Measurements from ENCODE around the gene SPON1.
"Not testable (repeated sequence)": the region's sequence is repeated elsewhere in the genome, so short reads cannot be mapped to it uniquely, and the experiment has no call there.

The SPON1 gene

DNA sequence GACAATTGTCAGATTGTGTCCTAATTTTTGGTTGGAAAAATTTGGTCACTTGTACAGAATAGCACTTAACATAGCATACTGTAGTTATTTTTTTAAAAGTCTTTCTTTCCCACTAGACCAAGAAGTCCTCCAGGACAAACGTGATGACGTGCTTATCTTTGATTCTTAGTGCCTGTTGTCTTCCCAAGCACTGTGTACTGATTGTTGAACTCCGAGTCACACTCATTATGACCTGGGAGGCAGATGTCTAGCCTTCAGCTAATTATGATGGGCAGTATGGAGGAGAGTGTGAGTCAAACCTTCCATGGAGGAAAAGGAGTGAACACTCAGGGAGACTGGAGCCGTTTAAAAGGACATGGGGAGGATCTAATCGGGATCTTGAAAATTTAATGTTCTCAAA, 119.8 kb downstream of the SPON1 start:
- DNase-seq (ENCODE audit: low read depth, low spot score), result no peak

DNA sequence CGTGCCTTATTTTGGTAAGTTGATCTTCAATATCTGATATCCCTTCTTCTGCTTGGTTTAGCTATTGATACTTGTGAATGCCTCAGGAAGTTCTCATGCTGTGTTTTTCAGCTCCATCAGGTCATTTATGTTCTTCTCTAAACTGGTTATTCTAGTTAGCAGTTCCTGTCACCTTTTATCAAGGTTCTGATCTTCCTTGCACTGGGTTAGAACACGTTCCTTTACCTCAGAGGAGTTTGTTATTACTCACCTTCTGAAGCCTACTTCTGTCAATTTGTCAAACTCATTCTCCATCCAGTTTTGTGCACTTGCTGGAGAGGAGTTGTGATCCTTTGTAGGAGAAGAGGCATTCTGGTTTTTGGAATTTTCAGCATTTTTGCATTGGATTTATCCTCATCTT, 126.3 kb downstream of the SPON1 start:
- not testable (repeated sequence) for DNase-seq (ENCODE audit: low read depth, low spot score)

DNA sequence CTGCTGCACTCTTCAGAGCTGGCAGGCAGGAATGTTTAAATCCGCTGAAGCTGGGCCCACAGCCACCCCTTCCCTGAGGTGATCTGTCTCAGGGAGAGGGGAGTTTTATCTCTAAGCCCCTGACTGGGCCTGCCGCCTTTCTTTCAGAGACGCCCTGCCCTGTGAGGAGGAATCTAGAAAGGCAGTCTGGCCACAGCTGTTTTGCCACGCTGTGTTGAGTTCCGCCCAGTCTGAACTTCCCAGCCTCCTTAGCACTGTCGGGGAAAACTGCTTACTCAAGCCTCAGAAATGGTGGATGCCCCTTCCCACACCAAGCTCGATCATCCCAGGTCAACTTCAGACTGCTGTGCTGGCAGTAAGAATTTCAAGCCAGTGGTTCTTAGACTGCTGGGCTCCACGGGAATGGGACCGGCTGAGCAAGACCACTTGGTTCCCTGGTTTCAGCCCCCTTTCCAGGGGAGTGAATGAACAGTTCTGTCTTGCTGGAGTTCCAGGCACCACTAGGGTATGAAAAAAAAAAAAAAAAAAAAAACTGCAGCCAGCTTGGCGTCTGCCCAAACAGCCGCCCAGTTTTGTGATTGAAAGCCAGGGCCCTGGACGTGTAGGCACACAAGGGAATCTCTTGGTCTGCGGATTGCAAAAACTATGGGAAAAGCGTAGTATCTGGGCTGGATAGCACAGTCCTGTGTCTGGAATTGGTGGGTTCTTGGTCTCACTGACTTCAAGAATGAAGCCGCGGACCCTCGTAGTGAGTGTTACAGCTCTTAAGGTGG, 127.4 kb downstream of the SPON1 start:
- no peak for DNase-seq (ENCODE audit: low read depth, low spot score)

DNA sequence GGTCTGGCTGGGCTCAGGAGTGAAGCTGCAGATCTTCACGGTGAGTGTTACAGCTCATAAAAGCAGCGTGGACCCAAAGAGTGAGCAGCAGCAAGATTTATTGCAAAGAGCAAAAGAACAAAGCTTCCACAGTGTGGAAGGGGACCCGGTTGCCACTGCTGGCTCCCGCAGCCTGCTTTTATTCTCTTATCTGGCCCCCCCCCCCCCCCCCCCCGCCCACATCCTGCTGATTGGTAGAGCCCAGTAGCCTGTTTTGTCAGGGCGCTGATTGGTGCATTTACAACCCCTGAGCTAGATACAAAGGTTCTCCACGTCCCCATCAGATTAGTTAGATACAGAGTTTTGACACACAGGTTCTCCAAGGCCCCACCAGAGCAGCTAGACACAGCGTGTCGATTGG, 128.1 kb downstream of the SPON1 start:
- DNase-seq (ENCODE audit: low read depth, low spot score), result not testable (repeated sequence)

DNA sequence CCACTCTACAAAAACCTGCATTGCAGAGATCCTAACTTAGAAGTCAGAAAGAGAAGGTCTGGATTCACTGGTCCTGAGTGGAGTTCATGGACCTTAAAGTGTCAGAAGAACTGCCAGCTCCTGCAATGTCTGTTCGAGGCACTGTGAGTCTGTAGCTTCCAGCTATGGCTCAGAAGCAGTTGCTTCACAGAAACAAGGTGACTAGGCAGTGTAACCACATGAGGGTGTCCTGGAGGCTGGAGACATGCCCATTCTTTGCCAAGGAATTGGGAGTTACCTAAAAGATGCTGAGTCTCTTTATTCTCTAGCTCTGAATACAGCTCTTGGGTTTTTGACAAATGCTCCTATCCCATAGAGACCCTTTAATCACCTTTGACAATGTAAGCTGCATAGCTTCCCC, 130.5 kb downstream of the SPON1 start:
- no peak for DNase-seq (ENCODE audit: low read depth, low spot score)

DNA sequence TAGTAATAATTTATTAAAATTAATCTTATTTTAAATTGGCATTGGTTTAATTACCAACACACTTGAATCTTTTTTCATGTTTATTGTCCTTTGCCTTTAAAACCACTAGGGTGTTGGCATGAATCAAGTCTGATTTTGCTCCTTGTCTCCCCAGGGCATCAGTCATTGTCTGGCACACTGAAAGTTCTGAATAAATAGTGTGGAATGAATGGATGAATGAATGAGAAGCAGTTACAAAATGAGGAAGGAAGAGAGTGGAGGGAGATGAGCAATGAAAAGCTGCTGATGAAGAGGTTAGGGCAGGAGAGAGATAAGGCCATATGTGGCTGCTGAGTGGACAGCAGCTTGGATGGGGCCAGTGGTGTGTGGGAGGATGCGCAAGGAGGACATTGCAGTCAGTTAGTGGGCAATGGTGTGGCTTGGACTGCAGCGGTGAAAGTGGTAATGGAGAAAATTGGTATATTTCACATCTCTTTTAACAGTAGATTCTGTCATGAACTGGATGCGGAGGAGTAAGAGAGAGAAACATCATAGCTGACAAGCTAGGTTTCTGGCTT, 132.0 kb downstream of the SPON1 start:
- no peak for DNase-seq (ENCODE audit: low read depth, low spot score)

DNA sequence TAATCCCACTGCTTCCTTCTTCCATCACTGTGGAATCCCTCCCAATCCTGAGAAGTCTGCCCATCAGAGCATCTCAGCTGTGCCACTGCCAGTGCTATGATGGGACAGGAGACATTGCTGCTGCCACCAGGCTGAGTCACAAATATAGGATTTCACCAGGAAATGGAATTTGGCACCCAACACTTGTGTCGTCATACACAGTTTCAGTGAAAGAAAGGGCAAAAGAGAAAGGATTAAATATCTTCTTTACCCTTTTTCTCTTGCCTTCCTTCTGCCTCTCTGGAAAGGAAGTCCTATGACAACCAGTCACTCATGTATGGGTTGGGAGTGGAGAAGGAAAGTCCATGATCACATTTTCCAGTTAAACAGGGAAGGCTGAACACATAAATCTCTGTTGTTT, 133.4 kb downstream of the SPON1 start:
- DNase-seq (ENCODE audit: low read depth, low spot score), result no peak

DNA sequence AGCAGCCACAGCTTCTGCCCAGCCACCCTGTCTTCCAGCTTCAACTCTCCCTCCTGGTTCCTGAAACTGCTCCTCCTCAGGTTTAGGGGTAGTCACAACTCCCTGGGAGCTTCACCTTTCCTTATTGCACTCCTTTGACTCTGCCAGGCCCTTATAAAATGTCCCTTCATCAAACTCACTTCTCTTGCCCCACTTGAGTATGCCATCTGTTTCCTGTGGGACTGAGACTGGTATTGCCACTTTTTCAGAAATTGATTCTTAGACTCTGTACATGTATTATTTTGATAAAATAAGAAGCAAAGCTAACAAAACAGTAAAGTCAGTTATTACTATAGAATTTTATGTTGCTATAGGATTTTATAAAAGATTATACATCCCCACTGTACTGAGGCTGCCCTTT, 134.1 kb downstream of the SPON1 start:
- no peak for DNase-seq (ENCODE audit: low read depth, low spot score)

DNA sequence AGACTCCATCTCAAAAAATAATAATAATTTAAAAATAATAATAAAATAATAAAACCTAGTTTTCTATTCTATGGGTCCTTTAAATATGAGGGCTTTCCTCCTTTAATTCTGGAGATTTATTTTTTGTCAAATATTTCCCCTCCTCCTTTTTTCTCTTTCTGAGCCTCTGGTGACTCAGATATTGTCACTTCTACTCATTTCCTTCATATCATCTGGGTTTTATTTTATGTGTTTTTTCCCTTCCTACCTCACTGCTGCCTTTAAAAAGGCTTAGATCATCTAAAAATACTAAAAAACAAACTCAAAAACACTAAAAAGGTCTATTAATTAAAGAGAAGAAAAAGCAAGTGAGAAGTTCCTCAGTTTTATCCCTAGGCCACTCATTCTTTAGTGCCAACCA, 138.9 kb downstream of the SPON1 start:
- no peak for DNase-seq (ENCODE audit: low read depth, low spot score)

DNA sequence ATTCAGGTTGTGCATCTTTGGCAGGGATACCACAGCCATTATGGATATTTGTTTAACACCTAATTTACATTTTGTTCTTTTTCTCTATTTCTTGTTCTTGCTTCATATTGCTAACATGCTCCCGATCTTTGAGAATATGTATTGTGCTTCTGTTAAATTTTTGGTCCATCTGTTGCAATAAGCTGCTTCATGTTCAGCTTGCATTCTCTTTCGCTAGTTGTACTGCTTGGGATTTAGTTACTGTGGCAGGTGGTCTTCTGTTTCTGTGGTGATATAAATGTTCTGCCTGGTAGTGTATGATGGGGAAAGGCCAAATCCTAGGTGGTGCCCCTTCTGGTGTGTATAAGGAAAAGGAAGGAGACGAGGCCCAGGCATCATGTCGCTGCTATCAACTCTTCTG, 140.2 kb downstream of the SPON1 start:
- no peak for DNase-seq (ENCODE audit: low read depth, low spot score)

DNA sequence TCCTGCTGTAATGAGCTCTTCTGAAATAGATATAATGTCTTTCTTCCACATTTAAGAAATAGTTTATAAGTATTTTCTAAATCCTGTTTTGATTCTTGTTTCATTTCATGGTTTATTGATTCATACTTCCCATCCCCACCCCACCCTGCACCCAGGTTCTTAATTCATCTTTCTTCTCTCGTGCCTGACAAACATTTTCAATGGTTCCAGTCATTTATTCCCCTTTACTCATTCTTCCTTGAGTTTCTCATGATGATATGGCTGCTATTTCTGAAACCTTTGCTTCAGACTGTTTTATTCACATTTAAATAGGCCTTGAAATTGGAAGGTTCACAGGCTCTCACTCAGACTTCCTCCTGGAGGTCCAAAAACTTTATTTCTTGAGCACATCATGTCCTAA, 142.9 kb downstream of the SPON1 start:
- no peak for DNase-seq (ENCODE audit: low read depth, low spot score)

DNA sequence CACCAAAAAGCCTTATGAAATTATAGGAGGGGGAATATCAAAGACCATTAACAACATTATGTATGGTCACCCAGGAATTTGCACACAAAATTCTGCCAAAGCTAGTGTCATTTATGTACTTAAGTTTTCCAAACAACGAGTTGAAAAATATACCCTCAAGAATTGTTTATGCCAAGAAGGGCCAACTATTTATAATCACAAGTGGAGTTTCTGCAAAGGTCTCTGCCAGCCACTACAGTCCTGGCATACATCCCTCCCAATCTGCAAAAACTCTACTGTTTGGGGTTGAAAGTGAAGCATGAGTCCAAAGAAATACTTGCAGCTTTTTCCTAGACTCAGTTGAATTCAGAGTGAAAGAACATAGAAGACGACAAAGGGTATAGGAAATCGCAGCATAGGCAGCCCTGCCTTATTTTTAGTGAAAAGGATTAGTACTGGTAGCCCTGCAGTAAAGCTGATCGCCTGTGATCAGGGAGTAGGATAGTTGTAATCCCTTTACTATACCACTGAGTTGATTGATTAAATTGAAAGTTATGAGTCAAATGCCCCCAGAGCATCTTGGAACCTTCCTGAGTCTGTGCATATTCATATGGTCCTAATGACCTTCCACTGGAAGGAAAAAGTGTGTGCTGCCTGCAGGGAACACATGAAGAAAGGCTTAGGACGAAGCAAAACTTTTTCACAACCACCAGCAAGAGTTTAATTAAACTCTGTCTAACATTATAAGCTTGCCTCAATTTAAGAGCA, 144.0 kb downstream of the SPON1 start:
- DNase-seq (ENCODE audit: low read depth, low spot score), result no peak

DNA sequence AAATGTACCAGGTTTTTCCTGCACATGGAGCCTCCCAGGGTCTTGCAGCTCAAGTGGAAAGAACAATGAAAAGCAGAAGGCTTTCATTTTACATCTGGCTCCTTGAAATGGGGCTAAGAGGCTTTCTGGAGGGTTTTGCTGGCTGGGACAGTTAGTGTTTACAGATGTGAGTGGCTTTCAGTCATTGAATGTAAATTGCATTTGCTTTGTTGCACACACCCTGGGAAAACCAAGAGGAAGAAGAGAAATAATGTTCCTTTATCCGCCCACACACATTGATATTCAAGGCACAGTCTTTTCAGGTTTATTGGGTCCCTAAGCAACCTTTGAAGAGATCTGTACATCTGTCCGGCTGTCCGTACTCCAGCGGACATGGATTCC, 144.5 kb downstream of the SPON1 start:
- no peak for DNase-seq (ENCODE audit: low read depth, low spot score)

DNA sequence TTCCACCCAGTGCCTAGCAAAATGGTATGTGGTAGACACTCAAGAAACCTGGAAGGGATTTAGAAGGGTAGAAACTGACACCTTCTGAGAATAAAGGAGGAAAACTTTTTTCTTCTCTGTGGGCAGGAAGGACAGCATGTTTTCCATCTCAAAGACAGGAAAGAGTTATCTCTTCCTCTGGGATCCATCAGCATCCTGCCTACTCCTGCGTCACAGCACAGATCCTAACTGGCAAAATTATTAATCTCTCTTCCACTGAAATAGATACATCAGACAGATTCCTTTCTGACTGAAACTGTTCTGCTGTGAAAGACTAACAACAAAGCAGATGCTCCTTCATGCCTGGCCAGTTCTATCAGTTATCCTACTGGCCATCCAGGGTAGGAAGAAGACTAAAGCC, 147.2 kb downstream of the SPON1 start:
- DNase-seq (ENCODE audit: low read depth, low spot score), result no peak

DNA sequence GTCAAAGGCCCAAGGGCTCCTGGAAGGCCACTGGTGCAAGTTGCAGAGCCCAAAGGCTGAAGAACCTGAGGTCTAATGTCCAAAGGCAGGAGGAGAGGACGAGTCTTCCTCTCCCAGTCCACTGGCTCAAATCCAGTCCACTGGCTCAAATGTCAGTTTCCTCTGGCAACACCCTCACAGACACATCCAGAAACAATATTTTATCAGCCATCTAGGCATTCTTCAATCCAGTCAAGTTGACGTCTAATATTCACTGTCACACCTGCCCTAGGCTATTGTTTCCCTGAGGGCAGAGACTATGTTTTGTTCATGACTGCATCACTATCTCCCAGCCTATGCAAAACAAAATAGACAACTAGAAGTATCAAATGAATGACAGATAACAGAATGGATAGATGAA, 148.1 kb downstream of the SPON1 start:
- DNase-seq (ENCODE audit: low read depth, low spot score), result no peak

DNA sequence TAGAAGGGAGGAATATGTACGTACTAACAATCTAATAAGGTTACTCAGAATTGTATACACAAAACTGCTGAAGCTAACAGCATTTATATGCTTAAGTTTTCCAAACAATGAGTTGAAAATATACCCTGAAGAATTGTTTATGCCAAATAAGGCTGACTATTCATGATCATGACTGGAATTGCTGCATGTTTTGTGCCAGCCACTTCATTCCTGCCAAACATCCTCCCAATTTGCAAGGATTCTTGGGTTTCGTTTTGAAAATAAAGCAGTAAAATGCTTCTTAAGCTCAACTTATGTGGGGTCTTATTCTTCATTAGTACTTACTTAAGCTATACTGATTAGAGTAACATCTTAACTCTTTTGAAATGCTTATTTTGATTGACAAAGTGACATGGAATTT, 149.0 kb downstream of the SPON1 start:
- no peak for DNase-seq (ENCODE audit: low read depth, low spot score)

DNA sequence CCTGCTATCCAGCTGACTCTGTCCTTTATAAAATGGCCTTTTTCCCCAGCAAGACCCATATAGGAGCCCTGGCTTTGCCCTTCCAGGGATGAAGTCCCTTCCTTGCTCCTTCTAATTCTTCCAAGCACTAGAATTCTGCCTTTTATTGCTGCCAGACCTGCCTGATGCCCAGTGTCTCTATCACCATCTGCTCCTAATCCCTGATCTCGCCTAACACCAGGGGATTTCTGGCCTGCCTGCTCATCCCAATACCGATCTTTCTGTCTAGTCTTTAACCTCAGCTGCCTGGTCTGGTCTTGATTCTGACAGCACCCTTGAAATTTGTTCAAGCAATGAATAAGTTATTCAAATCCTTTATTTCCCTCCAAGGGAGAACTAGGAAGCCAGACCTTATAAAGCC, 150.2 kb downstream of the SPON1 start:
- no peak for DNase-seq (ENCODE audit: low read depth, low spot score)

DNA sequence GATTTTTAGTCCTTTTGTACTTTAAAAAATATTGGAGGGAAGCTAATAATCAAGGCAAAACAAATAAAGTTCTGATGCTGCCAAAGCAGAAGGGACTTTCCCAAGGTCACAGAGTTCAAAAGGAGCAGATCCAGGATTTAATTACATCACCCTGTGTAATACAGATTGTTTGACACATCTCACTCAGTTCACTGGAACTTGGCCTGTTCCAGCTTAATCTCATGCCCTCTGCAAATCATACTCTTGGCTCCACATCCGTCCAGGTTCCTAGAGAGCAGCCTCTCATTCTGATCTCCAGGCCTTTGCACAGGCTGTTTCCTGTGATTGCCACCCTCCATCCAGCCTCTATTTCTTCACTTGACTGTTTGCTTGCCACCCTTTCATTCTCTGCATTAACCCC, 151.7 kb downstream of the SPON1 start:
- no peak for DNase-seq (ENCODE audit: low read depth, low spot score)

DNA sequence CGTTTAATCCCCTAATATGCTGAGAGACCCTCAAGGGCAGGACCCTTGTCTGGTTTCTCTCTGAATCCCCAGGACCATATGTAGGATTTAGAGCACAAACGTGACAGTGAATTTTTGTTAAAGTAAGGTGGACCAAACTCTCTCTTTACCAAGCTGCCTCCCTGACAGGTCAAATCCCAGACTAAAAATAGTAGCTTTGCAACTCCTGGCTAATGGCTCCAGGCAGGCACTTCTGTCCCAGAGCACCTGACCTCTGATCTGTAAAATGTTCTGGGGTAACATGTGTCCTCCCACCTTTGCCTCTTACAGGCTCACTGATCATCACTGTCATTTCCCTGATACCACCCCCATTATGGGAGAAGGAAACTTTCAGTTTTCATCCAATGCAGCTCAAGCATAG, 152.3 kb downstream of the SPON1 start:
- DNase-seq (ENCODE audit: low read depth, low spot score), result no peak

DNA sequence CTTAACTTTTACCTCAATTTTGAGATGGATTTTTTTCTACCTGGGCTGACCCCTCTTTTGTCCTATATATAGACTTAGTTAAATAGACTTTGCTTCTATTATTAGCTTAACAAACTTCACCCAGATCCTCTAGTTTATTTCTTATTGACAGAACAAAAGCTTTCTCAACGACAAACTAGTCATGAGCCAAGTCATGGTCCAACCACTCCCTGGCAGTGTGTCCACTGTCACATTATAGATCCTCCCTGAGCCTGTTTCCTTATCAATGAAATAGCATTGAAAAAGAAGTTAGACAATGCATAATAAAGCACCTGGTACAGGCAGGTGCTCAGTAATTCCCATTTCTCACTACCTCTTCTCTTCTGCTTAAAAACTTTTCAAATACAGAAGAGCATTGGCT, 155.1 kb downstream of the SPON1 start:
- no peak for DNase-seq (ENCODE audit: low read depth, low spot score)

DNA sequence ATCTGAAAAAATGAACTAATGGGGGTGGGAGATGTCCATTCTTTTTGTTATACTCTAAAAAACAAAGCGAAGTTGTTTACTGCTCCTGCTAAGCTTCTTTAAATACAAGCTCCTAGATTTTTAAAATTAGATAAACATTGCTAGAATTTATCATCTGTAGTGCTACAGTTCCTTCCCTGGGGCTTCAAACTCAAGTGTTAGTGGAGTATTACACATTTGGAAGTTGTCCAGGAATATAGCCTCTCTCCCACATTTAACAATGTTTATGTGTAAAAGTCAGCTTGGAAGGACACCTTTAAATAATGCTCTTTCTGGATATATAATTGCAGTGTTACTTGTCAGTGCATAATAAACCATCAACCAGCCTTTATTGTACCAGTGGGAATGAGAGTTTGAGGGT, 155.5 kb downstream of the SPON1 start:
- no peak for DNase-seq (ENCODE audit: low read depth, low spot score)

DNA sequence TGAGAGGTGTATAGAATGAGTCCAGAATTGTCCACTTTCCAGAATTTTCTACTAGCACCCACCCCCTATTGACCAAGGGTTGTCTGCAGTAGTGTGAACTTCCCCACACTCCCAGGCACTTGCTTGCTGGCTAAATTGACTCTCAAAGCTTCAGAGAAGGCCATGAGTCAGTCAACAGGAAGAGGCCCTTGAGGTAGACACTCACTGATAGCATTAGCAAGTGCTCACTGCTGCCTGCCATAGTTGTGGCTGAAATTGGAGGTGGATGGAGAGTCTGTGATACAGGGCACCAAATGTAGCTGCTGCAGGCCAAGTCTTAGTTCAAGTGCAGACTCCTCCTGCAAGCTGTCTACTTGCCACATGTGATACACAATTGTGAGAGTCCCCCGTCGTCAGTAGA, 156.8 kb downstream of the SPON1 start:
- no peak for DNase-seq (ENCODE audit: low read depth, low spot score)

DNA sequence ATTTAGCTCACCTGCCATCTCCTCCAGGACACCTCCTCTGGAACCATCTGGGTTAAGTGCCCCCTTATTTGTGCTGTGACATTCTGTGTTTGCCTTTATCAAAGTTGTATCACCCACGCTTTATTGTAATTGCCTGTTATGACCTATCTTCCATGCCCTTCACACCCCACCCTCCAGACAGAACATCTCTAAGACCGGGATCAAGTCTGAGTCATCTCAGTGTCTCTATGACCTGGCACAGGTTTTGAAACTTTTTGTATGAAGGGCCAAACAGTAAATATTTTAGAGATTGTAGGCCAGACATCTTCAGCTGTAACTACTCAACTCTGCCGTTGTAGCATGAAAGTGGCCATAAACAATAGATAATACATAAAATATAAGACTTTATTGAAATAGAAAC, 161.8 kb downstream of the SPON1 start:
- DNase-seq (ENCODE audit: low read depth, low spot score), result no peak
